Activated naive CD8-positive, alpha-beta T cell treated with anti-CD3 and anti-CD28 coated beads for 36 hours (primary cell): Measurements from ENCODE around the gene RIPK1. TPM values are rescaled to one million over a fixed set of nuclear protein-coding genes. Genes with fewer than 3 reads are reported as not detected.
"Not testable (repeated sequence)": the region's sequence is repeated elsewhere in the genome, so short reads cannot be mapped to it uniquely, and the experiment has no call there.

ENCODE experiments used
- DNase-seq: peaks from one replicate; pipeline ENCODE4 v3.0.0; 2021
- H3K27ac Mint-ChIP-seq: one replicate; pipeline ENCODE4 v1.8.0; 2022; ENCODE audit warnings: mild to moderate bottlenecking, moderate library complexity, mixed read lengths
- H3K27me3 Mint-ChIP-seq: one replicate; pipeline ENCODE4 v1.8.0; 2022; ENCODE audit warnings: mild to moderate bottlenecking, mixed read lengths
- H3K36me3 Mint-ChIP-seq: one replicate; pipeline ENCODE4 v1.8.0; 2021; ENCODE audit warnings: mild to moderate bottlenecking, mixed read lengths
- H3K4me1 Mint-ChIP-seq: one replicate; pipeline ENCODE4 v1.8.0; 2021; ENCODE audit warnings: mixed read lengths
- H3K4me3 Mint-ChIP-seq: one replicate; pipeline ENCODE4 v1.8.0; 2022; ENCODE audit warnings: mild to moderate bottlenecking, moderate library complexity, mixed read lengths
- H3K9me3 Mint-ChIP-seq: one replicate; pipeline ENCODE4 v1.8.0; 2022; ENCODE audit warnings: mixed read lengths
- total RNA-seq, 2 experiments: library from RNA; stranded (reverse); gene quantifications; one replicate each; pipeline ENCODE4 v1.2.3, GENCODE V29; 2021

RIPK1 gene
- total RNA-seq, 2 experiments from 2014 or later: 13.8 to 15.5 TPM

DNA sequence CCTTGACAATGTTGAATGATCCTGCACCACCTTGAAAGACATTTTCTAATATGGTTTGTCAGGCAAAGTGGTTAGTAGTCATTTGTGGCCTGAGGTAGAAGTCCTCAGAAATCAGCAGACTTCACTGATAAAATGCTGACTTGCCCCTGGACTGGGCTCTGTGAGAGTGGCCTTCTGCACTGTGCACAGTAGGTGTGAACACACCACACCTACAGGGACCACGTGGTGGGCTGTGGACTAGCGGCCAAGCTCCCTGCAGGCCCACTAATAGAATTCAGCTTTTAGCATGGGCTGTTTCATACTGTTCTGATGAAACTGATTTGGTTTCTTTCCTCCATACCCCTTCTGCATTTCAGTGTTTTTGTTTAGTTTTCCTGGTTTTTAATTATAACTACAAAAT lies 57.5 kb downstream of the RIPK1 start:
- Mint-ChIP-seq H3K27me3 (no peaks in the 10 kb centered on the region), H3K36me3 (no peaks in the 10 kb centered on the region), H3K27ac (no peak overlapping the region), H3K9me3 (no peaks in the 10 kb centered on the region), H3K4me1 (peaks cover 12% of the 10 kb centered on the region), H3K4me3 (no peak overlapping the region)
- no peak for DNase-seq

- H3K4me3 Mint-ChIP-seq: no peak overlapping the region
- DNase-seq: no peak
- H3K4me1 Mint-ChIP-seq: peaks cover 9% of the 10 kb centered on the region
- H3K27me3 Mint-ChIP-seq: no peaks in the 10 kb centered on the region
- no peaks in the 10 kb centered on the region for H3K9me3 Mint-ChIP-seq
- no peak overlapping the region for H3K27ac Mint-ChIP-seq
- peaks cover 3% of the 10 kb centered on the region for H3K36me3 Mint-ChIP-seq
These were observed 60.2 kb downstream of the RIPK1 start for GRCh38 chr6:3128356-3129108.

GRCh38 chr6:3131695-3132094 lies 63.4 kb downstream of the RIPK1 start:
- no peaks in the 10 kb centered on the region for H3K27me3 Mint-ChIP-seq
- H3K9me3 Mint-ChIP-seq: no peaks in the 10 kb centered on the region
- no peak for DNase-seq
- H3K4me3 Mint-ChIP-seq: no peak overlapping the region
- no peaks in the 10 kb centered on the region for H3K4me1 Mint-ChIP-seq
- no peak overlapping the region for H3K27ac Mint-ChIP-seq
- H3K36me3 Mint-ChIP-seq: peaks cover 3% of the 10 kb centered on the region

DNA sequence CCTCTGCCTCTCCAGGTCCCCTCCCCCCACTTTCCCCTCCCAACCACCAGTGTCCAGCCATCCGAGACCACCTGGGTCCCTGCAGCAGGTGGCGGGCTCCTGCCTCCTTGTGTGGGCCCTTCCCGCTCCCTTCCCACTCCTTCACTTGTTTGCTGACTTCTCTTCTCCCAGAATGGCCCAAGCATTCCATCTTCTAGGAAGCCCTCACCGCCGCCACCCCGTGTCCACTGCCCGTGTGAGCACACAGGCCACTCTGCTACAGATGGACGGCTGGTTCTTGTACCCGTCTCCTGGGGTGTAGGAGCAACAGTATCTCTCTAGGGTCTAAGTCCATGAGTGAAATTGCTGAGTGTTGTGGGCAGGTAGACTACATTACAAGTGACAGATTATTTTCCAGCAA lies 65.2 kb downstream of the RIPK1 start:
- no peaks in the 10 kb centered on the region for H3K27me3 Mint-ChIP-seq
- H3K36me3 Mint-ChIP-seq: peaks cover 6% of the 10 kb centered on the region
- DNase-seq: no peak
- no peak overlapping the region for H3K4me3 Mint-ChIP-seq
- no peaks in the 10 kb centered on the region for H3K9me3 Mint-ChIP-seq
- H3K4me1 Mint-ChIP-seq: peaks cover 6% of the 10 kb centered on the region
- H3K27ac Mint-ChIP-seq: no peak overlapping the region

DNA sequence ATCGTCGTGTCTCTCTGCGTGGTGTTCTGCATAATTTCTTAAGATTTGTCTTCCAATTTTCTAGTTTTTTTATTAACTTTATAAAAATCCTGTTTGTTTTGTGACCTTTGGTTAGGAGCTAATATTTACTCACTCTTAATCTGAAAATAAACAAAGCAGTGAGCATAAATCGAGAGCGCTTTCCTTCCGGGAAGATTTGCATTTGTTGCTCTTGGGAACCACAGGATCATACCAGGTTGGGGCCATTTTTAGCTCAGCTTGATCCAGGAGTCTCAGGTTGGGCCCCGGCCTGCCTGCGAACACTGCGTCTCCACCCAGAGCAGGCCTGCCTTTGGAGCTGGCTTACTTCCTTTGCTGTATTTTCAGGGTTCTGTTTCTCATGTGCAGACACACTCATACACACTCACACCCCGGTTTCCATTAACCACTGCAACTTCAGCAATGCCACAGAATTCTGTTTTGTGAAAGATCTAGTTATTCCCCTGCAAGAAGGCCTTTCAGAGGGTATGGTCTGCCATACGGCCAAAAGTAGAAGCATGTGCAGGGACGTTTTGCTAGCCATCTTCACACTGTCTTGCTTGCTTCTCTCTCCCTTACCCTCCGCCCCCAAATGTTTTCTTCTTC lies 67.5 kb downstream of the RIPK1 start:
- Mint-ChIP-seq H3K27ac (no peak overlapping the region), H3K27me3 (no peaks in the 10 kb centered on the region)
- no peak for DNase-seq

DNA sequence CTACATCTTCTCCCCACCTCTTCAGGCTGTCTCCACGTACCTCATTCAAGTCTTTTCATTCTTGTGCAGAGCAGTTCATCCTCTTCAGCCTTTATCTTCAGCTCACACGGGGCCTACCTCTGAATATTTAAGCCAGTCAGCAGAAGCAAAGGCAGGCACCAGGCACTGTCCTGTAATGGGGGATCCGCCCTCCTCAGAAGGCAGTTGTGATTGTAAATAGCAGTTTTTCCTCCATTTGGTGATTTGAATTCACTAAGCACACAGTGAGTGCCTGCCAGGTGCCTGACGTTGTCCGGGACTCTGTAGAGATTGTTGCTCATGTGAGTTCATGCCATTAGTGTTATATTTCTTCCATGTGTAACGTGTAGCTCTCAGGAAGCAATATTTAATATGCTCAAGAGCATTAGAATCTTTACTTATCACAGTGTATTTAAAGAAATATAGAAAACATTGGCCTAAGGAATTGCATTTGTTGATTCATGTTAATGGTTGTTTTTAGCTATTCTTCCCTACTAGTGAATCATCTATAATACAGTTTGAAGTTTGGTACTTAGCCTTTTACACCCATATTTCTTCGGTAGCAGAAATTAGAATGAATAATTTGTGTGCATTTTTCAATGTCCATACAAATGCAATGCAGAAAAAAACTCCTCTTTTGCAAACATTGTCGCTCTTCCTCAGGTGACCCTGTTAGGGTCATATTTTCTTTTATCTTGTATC lies 68.2 kb downstream of the RIPK1 start:
- H3K9me3 Mint-ChIP-seq: no peaks in the 10 kb centered on the region
- H3K4me1 Mint-ChIP-seq: peaks cover 13% of the 10 kb centered on the region
- no peak for DNase-seq
- H3K4me3 Mint-ChIP-seq: no peak overlapping the region
- H3K27me3 Mint-ChIP-seq: no peaks in the 10 kb centered on the region
- H3K36me3 Mint-ChIP-seq: peaks cover 12% of the 10 kb centered on the region
- H3K27ac Mint-ChIP-seq: no peak overlapping the region

More for the DNA sequence above, 67.5 kb downstream of the RIPK1 start:
- H3K9me3 Mint-ChIP-seq: no peaks in the 10 kb centered on the region
- peaks cover 13% of the 10 kb centered on the region for H3K4me1 Mint-ChIP-seq
- H3K4me3 Mint-ChIP-seq: no peak overlapping the region
- H3K36me3 Mint-ChIP-seq: peaks cover 9% of the 10 kb centered on the region

- Mint-ChIP-seq H3K4me1 (peaks cover 13% of the 10 kb centered on the region), H3K4me3 (no peak overlapping the region), H3K9me3 (no peaks in the 10 kb centered on the region), H3K27ac (no peak overlapping the region), H3K27me3 (no peaks in the 10 kb centered on the region), H3K36me3 (peaks cover 12% of the 10 kb centered on the region)
- DNase-seq: no peak
These were observed 68.9 kb downstream of the RIPK1 start for GRCh38 chr6:3137057-3137777.

- H3K4me1 Mint-ChIP-seq: peaks cover 13% of the 10 kb centered on the region
- H3K36me3 Mint-ChIP-seq: peaks cover 12% of the 10 kb centered on the region
- DNase-seq, H3K4me3 Mint-ChIP-seq, H3K27ac Mint-ChIP-seq, H3K27me3 Mint-ChIP-seq, H3K9me3 Mint-ChIP-seq: not testable (repeated sequence)
These were observed 69.6 kb downstream of the RIPK1 start for GRCh38 chr6:3137873-3138272.

- Mint-ChIP-seq H3K27ac (no peak overlapping the region), H3K4me1 (peaks cover 13% of the 10 kb centered on the region), H3K36me3 (peaks cover 10% of the 10 kb centered on the region), H3K4me3 (no peak overlapping the region), H3K9me3 (no peaks in the 10 kb centered on the region), H3K27me3 (no peaks in the 10 kb centered on the region)
- no peak for DNase-seq
These were observed 70.0 kb downstream of the RIPK1 start for GRCh38 chr6:3138341-3138740.

- Mint-ChIP-seq H3K36me3 (peaks cover 10% of the 10 kb centered on the region), H3K27ac (no peak overlapping the region), H3K4me3 (no peak overlapping the region), H3K4me1 (peaks cover 13% of the 10 kb centered on the region), H3K9me3 (no peaks in the 10 kb centered on the region), H3K27me3 (no peaks in the 10 kb centered on the region)
- no peak for DNase-seq
These were observed 71.0 kb downstream of the RIPK1 start for GRCh38 chr6:3139090-3139903.

GRCh38 chr6:3140201-3140600 lies 71.9 kb downstream of the RIPK1 start:
- Mint-ChIP-seq H3K27me3 (no peaks in the 10 kb centered on the region), H3K4me3 (no peak overlapping the region), H3K27ac (no peak overlapping the region), H3K4me1 (peaks cover 15% of the 10 kb centered on the region), H3K36me3 (peaks cover 15% of the 10 kb centered on the region), H3K9me3 (no peaks in the 10 kb centered on the region)
- no peak for DNase-seq

- Mint-ChIP-seq H3K9me3 (no peaks in the 10 kb centered on the region), H3K4me1 (peaks cover 15% of the 10 kb centered on the region), H3K4me3 (no peak overlapping the region), H3K36me3 (peaks cover 20% of the 10 kb centered on the region), H3K27ac (no peak overlapping the region), H3K27me3 (no peaks in the 10 kb centered on the region)
- DNase-seq: no peak
These were observed 74.2 kb downstream of the RIPK1 start for GRCh38 chr6:3142536-3142935.

- Mint-ChIP-seq H3K4me1 (peaks cover 11% of the 10 kb centered on the region), H3K36me3 (peaks cover 22% of the 10 kb centered on the region), H3K27me3 (no peaks in the 10 kb centered on the region), H3K4me3 (no peak overlapping the region), H3K9me3 (no peaks in the 10 kb centered on the region), H3K27ac (no peak overlapping the region)
- no peak for DNase-seq
These were observed 74.9 kb downstream of the RIPK1 start for GRCh38 chr6:3143158-3143557.

- Mint-ChIP-seq H3K27me3 (no peaks in the 10 kb centered on the region), H3K36me3 (peaks cover 20% of the 10 kb centered on the region), H3K4me3 (no peak overlapping the region), H3K27ac (no peak overlapping the region), H3K4me1 (peaks cover 2% of the 10 kb centered on the region), H3K9me3 (no peaks in the 10 kb centered on the region)
- DNase-seq: no peak
These were observed 76.3 kb downstream of the RIPK1 start for GRCh38 chr6:3144571-3144970.
